ENCODE results near the gene DPH2.
A peak's percentile ranks its signal among the peaks of the same experiment; 100 is the strongest.

Gene DPH2

DNA sequence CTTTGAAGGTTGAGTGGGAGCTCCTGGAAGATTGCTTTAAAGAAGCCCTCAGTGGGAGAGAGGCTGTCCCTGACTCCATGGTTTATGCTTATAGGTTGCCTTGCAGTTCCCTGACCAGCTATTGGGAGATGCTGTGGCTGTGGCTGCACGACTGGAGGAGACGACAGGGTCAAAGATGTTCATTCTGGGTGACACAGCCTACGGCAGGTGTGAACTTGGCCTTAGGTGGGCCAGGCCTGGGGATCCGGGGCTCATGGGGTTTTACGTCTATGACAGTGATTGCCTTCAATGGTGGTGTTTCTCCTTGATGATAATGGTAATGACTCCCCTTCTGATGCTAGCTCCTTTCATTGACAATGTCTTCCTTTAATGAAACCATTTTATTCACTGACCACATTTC is 692 bp downstream of the DPH2 start:
- no peak overlapping the region for H2AFZ ChIP-seq (ENCODE audit: low read depth, low read length)
- peaks cover 15% of the 10 kb centered on the region for H3K4me1 ChIP-seq (ENCODE audit: low read length)
- H3K27me3 ChIP-seq (ENCODE audit: low read depth, low read length): no peaks in the 10 kb centered on the region
- H3K36me3 ChIP-seq (replicated peaks; ENCODE audit: low read depth, low read length): no peaks in the 10 kb centered on the region
- H3K27ac ChIP-seq (ENCODE audit: low read length): no peak overlapping the region
- TF ChIP-seq EZH2phosphoT487 (IDR thresholded peaks at IDR 0.05; ENCODE audit: low read depth) (no peak), CTCF (IDR thresholded peaks at IDR 0.05; ENCODE audit: low read depth, low read length) (no peak)
- peak overlapping the region; percentile 97 for H3K4me3 ChIP-seq (ENCODE audit: low read length)
- peaks cover 25% of the 10 kb centered on the region for H3K79me2 ChIP-seq (ENCODE audit: low read length)
- H3K9ac ChIP-seq (ENCODE audit: low read length): peak overlapping the region; percentile 77
- peak overlapping the region; percentile 93 for H3K4me2 ChIP-seq (ENCODE audit: low read length)
- no peaks in the 10 kb centered on the region for H3K9me3 ChIP-seq (ENCODE audit: insufficient read depth, low read length)
- no peaks in the 10 kb centered on the region for H4K20me1 ChIP-seq (ENCODE audit: insufficient read depth, low read length)

GRCh38 chr1:43970911-43971310 is 1.1 kb downstream of the DPH2 start:
- Histone ChIP-seq H3K9ac (ENCODE audit: low read length) (no peak overlapping the region), H3K4me3 (ENCODE audit: low read length) (peak overlapping the region; percentile 97), H3K4me1 (ENCODE audit: low read length) (peaks cover 18% of the 10 kb centered on the region), H3K4me2 (ENCODE audit: low read length) (peak overlapping the region; percentile 93), H2AFZ (ENCODE audit: low read depth, low read length) (no peak overlapping the region), H3K27me3 (ENCODE audit: low read depth, low read length) (no peaks in the 10 kb centered on the region), H3K27ac (ENCODE audit: low read length) (no peak overlapping the region), H3K36me3 (replicated peaks; ENCODE audit: low read depth, low read length) (peaks cover 2% of the 10 kb centered on the region), H3K9me3 (ENCODE audit: insufficient read depth, low read length) (no peaks in the 10 kb centered on the region), H3K79me2 (ENCODE audit: low read length) (peaks cover 29% of the 10 kb centered on the region), H4K20me1 (ENCODE audit: insufficient read depth, low read length) (peaks cover 1% of the 10 kb centered on the region; the same call in 1 of the 2 replicates)
- TF ChIP-seq EZH2phosphoT487 (IDR thresholded peaks at IDR 0.05; ENCODE audit: low read depth) (no peak), CTCF (IDR thresholded peaks at IDR 0.05; ENCODE audit: low read depth, low read length) (no peak)

DNA sequence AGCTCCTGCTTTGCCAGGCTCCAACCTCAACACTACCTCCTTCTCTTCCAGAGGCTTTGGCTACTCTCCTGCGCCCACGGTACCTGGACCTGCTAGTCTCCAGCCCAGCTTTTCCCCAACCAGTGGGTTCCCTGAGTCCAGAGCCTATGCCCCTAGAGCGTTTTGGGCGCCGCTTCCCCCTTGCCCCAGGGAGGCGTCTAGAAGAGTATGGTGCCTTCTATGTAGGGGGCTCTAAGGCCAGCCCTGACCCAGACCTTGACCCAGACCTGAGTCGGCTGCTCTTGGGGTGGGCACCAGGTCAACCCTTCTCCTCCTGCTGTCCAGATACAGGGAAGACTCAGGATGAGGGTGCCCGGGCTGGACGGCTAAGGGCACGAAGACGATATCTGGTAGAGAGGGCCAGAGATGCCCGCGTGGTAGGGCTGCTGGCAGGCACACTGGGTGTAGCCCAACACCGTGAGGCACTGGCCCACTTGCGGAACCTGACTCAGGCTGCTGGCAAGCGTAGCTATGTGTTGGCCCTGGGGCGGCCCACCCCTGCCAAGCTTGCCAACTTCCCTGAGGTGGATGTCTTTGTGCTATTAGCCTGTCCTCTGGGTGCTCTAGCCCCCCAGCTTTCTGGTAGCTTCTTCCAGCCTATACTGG is 1.6 kb downstream of the DPH2 start:
- TF ChIP-seq EZH2phosphoT487 (IDR thresholded peaks at IDR 0.05; ENCODE audit: low read depth) (no peak), CTCF (IDR thresholded peaks at IDR 0.05; ENCODE audit: low read depth, low read length) (no peak)
- Histone ChIP-seq H2AFZ (ENCODE audit: low read depth, low read length) (no peak overlapping the region), H4K20me1 (ENCODE audit: insufficient read depth, low read length) (peaks cover 4% of the 10 kb centered on the region; the same call in 1 of the 2 replicates), H3K79me2 (ENCODE audit: low read length) (peaks cover 34% of the 10 kb centered on the region), H3K27me3 (ENCODE audit: low read depth, low read length) (no peaks in the 10 kb centered on the region), H3K9ac (ENCODE audit: low read length) (no peak overlapping the region), H3K4me2 (ENCODE audit: low read length) (no peak overlapping the region; the same call in 1 of the 2 replicates), H3K36me3 (replicated peaks; ENCODE audit: low read depth, low read length) (peaks cover 7% of the 10 kb centered on the region), H3K9me3 (ENCODE audit: insufficient read depth, low read length) (no peaks in the 10 kb centered on the region), H3K4me1 (ENCODE audit: low read length) (peaks cover 23% of the 10 kb centered on the region), H3K27ac (ENCODE audit: low read length) (no peak overlapping the region), H3K4me3 (ENCODE audit: low read length) (no peak overlapping the region)

GRCh38 chr1:43973981-43974442 is 4.2 kb downstream of the DPH2 start:
- H3K27me3 ChIP-seq (ENCODE audit: low read depth, low read length): no peaks in the 10 kb centered on the region
- H2AFZ ChIP-seq (ENCODE audit: low read depth, low read length): peak overlapping the region; percentile 82
- TF ChIP-seq CTCF (IDR thresholded peaks at IDR 0.05; ENCODE audit: low read depth, low read length): no peak
- TF ChIP-seq EZH2phosphoT487 (IDR thresholded peaks at IDR 0.05; ENCODE audit: low read depth): no peak
- peaks cover 31% of the 10 kb centered on the region for H3K4me1 ChIP-seq (ENCODE audit: low read length)
- peaks cover 59% of the 10 kb centered on the region for H3K79me2 ChIP-seq (ENCODE audit: low read length)
- H3K36me3 ChIP-seq (replicated peaks; ENCODE audit: low read depth, low read length): peaks cover 20% of the 10 kb centered on the region
- no peaks in the 10 kb centered on the region for H3K9me3 ChIP-seq (ENCODE audit: insufficient read depth, low read length)
- H4K20me1 ChIP-seq (ENCODE audit: insufficient read depth, low read length): peaks cover 4% of the 10 kb centered on the region; the same call in 1 of the 2 replicates
- H3K27ac ChIP-seq (ENCODE audit: low read length): peak overlapping the region; percentile 51
- H3K9ac ChIP-seq (ENCODE audit: low read length): peak overlapping the region; percentile 70
- peak overlapping the region; percentile 93 for H3K4me2 ChIP-seq (ENCODE audit: low read length)
- H3K4me3 ChIP-seq (ENCODE audit: low read length): peak overlapping the region; percentile 87
